Coronary artery (tissue), 2 donors: ENCODE results near the gene SSBP3.

ENCODE experiments used
- DNase-seq: peaks from one replicate; pipeline ENCODE4 v3.0.0-alpha.2; 2017; ENCODE audit warnings: low spot score
- H3K27ac ChIP-seq, 2 donors: fragments of 200-600 bp; sonication (generic); one replicate each; pipeline ENCODE4 v1.5.1; 2016 to 2019
- H3K4me3 ChIP-seq: fragments of 200-600 bp; sonication (generic); 2 replicates; pipeline ENCODE4 v1.5.1; 2016; ENCODE audit warnings: mild to moderate bottlenecking, moderate library complexity
- TF ChIP-seq, protein P1 (sequence below): fragments of 200-600 bp; sonication (generic); IDR thresholded peaks from one replicate; pipeline ENCODE4 v1.5.1; 2019; ENCODE audit warnings: antibody characterized with exemption

The SSBP3 gene

DNA sequence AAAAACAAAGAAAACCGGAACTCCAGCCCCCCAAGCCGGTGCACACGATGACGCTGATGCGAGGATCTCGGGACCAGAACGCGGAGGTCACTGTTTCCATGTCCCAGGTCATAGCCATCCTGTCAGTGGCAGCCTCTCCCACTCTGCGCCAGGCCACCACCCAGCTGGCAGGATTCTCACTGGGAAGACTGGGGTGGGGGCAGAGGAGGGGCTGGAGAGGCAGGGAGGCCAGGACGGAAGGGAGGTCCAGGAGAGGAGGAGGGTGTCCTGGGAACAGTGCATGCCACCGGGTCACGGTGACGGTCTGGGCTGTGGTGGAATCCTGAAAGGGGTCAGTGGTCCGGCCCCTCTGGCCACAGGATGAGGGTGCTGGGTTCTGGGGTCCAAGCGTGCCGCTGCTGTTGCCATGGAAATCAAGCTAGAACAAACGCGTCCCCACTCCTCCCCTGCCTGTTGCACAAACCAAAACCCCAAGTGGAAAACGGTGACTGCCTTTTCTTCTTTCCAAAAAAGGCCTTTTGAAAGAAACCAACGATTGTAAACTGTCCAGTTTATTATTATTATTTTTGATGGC is 180.1 kb downstream of the SSBP3 start:
- Histone ChIP-seq H3K27ac (no peak overlapping the region), H3K4me3 (no peak overlapping the region)
- TF ChIP-seq, protein P1, sequence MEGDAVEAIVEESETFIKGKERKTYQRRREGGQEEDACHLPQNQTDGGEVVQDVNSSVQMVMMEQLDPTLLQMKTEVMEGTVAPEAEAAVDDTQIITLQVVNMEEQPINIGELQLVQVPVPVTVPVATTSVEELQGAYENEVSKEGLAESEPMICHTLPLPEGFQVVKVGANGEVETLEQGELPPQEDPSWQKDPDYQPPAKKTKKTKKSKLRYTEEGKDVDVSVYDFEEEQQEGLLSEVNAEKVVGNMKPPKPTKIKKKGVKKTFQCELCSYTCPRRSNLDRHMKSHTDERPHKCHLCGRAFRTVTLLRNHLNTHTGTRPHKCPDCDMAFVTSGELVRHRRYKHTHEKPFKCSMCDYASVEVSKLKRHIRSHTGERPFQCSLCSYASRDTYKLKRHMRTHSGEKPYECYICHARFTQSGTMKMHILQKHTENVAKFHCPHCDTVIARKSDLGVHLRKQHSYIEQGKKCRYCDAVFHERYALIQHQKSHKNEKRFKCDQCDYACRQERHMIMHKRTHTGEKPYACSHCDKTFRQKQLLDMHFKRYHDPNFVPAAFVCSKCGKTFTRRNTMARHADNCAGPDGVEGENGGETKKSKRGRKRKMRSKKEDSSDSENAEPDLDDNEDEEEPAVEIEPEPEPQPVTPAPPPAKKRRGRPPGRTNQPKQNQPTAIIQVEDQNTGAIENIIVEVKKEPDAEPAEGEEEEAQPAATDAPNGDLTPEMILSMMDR, result no peak
- DNase-seq, result no peak

DNA sequence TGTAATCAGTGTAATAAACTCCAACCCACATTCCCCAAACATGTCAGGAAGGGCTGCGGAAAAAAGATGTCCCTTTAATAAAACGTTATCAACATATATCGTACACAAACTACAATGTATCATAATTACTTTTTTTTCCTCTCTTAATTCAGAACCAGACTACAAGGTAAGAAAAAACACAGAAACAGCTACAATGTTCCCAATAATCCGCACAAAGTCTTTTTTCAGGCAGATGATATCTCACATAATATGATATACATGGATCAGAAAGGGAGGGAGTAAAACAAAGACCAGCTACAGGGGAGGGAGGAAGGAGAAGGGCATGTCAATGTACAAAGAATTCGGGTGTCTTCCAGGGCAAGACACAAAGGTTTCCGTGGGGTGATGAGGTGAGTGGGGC is 180.8 kb downstream of the SSBP3 start:
- DNase-seq, result no peak
- no peak overlapping the region for H3K27ac ChIP-seq
- no peak overlapping the region for H3K4me3 ChIP-seq
- TF ChIP-seq, protein P1, result no peak

DNA sequence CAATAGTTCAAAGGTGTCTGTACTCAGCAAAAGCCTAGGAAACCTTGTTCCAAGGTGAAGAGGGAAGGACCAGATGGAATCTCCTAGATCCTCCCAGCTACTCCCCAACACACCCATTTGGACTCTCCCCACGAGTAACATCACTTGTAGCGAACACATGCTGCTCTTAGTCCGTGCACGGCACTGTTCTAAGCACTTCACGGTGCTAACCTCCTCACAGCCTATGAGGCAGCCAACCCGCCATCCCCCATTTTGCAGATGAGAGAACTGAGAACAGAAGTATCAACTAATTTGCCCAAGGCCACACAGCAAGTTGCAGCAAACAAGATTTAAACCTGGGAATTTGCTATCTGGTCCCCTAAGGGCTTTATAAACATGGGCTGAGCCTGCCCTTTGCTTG is 182.0 kb downstream of the SSBP3 start:
- no peak overlapping the region for H3K27ac ChIP-seq
- DNase-seq, result no peak
- TF ChIP-seq, protein P1, result no peak
- H3K4me3 ChIP-seq, result no peak overlapping the region

DNA sequence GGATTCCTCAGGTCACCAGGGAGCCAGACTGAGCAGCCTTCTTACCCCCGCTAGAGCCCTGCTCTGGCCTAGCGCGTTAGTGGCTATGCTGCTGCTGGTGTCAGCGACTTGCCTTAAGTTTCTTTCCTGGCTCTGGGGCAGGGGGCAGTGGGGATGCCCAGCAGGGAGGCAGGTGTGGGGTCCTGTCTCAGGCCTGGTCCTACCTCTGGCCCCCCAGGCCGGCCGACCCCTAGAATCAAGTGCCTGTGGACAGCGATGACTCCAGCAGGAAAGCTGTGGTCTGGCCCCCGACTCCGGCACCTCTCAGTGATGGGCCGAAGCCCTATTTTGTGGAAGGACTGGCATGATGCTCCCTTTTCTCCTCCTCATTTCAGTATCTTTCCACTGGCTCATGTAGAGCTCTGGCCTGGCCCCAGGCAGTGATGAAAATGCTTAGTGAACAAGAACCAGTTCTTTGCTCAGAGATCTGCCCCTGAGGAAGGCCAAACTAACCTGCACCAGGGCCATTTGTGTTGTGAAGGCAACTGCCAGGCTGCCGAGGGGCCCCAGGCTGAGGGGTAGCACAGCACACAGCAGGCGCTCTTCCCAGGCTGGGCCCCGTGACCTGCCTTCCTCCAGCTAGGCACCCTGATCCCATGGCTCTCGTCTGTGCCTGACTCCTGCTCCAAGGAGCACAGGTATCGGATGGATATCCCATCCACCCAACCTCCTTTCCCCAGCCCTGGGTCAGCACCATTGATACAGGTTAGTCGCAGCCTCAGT is 182.6 kb downstream of the SSBP3 start:
- Histone ChIP-seq H3K27ac (no peak overlapping the region), H3K4me3 (no peak overlapping the region)
- TF ChIP-seq, protein P1, result no peak
- no peak for DNase-seq

DNA sequence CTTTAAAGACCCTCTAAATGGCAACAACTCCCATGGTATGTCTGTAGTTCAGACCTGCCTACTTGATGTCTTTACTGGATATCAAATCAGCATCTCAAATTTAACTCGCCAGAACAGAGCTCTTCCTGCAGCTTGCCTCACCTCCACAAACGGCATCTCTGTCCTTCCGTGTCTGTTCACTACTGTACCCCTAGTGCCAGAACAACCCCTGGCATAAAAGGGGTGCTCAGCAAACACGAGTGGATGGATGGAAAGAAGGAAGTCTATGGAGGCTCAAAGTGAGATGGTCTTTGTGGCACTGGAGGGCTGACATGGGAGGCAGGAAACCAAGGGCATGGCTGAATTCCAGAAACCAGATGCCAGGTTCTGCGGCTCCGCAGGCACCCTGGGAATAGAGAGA is 183.5 kb downstream of the SSBP3 start:
- Histone ChIP-seq H3K27ac (no peak overlapping the region), H3K4me3 (no peak overlapping the region)
- DNase-seq, result no peak
- TF ChIP-seq, protein P1, result no peak

DNA sequence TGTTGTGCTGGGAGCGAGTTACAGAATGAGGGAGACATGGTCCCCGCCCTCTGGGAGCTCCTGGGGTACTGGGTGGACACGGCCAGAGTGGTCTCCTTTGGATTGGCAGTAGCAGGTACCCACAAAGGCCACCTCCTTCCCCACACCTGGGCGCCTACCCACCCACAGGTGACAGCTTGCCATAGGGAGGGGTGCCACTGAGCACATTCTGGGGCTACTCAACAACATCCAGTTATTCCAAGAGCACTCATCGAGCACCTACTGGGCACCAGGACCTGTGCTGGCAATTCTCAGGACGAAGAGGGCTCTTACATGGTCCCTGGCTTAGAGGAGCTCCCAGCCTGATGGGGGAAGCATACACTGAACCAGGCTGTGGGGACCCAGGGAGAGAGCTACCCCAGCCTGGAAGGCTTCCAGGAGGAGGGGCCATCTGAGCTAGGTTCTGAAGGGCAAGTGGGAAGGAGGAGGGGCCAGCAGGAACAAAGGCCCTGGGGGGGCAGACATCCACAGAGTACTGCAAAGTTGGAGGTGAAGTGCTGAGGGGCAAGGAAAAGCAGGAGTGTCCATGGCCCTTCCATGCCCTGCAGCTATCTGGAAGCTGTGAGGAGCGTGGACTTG is 184.2 kb downstream of the SSBP3 start:
- H3K27ac ChIP-seq, result no peak overlapping the region
- TF ChIP-seq, protein P1, result no peak
- H3K4me3 ChIP-seq, result no peak overlapping the region
- DNase-seq, result no peak
